GM19397 (cell line): ENCODE measurements around the gene KCNT2.

ENCODE experiments used
- ATAC-seq: cut with Tn5 transposase; IDR thresholded peaks from one replicate; pipeline ENCODE4 v1.9.1; 2021; ENCODE audit warnings: mild to moderate bottlenecking, moderate library complexity; ENCODE audit not compliant: unreplicated experiment

Gene KCNT2

DNA sequence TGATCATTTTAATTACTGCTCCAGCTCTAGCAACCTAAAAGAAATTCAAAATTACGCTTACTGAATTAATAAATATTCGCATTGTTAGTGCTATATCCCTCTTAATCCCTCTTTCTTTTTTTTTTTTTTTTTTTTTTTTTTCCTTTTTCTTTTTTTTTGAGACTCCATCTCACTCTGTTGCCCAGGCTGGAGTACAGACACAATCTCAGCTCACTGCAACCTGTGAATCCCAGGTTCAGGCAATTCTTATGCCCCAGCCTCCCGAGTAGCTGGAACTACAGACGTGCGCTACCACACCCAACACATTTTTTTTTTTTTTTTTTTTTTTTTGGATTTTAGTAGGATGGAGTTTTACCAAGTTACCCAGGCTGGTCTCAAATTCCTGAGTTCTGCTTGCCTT is 157.1 kb downstream of the KCNT2 start:
- ATAC-seq, result no peak

DNA sequence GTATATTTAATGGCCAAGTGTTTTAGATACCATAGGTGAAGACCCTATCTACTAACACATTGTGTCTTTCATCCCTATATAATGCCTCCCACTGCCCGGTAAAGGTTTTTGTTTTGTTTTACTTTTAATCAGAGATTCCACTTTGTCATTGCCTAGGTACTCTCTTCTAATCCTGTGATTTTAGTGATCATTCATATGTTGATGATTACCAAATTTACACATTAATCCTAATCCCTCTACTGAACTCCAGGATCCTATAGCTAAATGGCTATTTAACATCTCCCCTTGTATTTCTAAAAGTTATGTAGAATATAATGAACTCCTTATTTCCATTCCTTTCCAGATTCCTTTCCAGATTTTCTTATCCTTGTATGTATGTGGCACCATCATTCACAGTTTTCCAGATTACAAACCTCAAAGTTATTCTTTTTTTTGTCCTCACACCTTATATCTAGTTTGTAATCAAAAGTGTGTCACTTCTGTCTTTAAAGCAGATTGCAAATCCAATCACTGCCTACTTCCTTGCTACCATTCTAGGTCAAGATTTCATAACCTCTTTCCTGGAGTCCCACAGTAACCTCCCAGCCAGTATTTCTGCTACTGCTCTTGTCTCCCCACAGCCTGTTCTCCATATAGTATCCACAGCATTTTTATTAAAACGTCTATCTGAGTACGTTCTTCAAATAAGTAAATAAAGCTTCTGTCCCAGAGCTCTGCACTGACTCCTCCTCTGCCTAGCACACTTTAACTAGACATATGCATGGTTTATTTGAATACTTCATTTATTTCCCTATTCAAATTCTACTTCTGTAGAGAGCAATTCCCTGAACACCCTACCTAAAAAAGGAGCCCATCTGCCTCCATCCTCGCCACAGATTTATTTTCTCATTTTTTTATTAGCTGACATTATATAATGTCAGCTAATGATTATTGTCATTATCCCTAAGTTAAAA is 157.8 kb downstream of the KCNT2 start:
- no peak for ATAC-seq

DNA sequence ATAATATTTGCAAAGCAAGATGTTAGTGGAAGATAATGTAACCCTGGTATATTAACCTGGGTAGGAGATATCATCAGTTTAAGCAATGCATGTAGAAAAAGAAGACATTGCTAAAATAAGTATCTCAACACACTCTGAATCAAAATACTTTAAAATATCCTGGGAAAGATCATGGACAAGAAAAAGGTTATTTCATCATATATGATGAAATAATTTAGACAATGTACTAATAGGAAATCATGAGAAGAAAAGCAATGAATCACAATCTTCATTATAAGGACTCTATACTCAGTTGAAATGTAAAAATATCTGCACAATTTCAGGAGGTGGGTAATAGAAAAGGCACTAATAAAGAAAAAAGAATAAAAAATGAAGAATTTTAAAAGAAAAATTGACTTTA is 158.8 kb downstream of the KCNT2 start:
- ATAC-seq, result no peak

DNA sequence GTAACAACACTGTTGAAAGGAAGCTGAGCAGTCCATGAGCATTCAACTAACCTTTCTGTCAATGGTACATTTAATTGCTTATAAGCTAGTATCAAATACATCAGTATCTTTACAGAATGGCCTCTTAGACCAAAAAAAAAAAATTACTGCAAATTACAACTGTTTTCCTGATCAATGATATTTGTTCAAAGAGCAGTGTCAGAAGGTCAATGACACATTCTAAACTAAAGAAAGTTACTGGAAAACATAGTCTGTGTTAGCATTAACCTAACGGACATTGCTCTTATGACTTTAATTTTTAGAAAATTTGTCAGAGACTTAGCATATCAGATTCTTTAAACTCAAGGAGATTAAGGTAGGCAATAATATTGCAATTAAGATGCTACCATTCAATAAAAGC is 162.5 kb downstream of the KCNT2 start:
- no peak for ATAC-seq

DNA sequence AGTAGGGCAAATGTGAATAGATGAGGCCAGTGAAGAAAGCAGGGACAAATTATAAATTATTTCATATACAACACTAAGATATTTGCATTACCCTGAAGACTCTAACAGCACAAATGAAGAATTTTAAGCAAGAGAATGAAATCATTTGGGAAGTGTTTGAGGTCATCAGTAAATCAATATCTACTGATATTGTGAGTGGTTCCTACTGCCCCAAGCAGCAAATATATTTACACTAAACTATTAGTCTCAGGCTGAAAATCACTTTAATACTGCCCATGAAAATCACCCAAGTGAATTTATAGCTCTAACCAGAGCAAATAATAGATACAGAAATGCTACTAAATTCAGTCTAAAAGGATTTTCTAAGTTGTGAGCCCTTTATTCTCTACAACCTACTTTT is 163.6 kb downstream of the KCNT2 start:
- no peak for ATAC-seq

DNA sequence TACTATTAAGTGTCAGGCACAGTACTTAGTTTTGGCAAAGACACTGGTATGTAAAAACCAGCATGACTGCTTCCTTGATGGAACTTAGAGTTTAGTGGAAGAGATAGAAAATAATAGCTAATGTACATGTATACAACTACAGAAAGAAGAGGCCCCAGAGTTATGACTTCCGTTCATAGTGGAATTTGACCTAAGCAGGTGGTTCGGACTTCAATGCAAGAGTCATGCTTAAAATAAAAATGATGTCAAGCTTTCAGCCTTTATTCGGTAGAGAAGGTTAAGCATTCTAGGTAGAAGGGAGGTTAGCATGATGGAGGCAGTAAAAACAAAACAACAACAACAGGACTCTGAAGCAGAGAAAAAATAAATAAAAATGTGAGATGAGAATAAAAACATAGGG is 165.9 kb downstream of the KCNT2 start:
- no peak for ATAC-seq

DNA sequence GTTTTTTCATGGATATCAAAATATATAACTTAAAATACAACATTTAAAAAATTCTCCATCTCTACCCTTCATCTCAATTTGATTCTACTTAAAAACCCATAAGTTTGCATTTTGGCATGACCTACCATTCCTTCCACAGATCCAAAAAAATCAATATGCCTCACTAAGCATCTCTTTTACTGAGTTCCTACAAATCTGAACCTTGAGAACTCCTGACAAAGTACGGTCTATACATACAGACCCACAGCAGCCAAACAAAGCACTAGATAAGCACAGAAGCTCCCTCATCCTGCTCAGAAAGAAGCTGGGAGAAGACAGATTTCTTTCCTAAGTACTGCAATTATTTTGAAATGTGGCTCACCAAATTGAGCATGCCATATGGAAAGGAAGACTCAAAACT is 167.5 kb downstream of the KCNT2 start:
- no peak for ATAC-seq

DNA sequence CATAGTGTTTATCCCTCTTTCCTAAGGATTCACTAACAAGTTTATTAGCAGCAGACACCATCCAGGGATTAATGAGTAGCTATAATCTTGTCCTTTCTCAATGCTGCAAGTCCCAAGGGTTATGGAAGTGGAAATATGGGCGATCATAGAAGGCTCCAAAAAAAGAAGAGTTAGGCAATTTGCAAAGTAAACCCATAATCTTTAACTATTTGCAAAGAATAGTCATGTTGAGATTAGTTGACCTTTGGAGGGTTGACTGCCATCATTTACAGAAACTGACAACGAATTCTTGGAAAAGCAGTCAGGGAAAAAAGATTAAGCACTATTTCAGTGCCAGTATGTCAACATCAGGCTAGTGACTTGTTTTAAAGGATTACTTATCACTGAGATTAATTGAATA is 169.9 kb downstream of the KCNT2 start:
- ATAC-seq, result no peak

DNA sequence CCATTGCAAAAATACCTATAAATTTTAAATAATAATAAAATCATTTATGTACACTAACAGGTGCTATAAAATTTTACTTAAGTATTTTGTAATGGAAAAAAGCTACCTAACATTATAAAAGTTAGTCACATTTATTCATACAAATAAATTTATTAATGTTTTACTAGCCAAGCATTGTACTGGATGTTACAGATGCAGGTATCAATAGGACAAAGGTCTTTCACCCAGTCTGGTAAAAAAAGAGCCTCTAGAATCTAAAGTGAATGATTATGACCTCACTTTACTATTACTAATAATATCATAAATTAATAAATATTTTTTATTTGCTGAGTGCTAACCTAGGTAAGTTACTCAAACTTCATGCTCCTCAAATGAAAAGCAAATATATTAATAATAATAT is 170.6 kb downstream of the KCNT2 start:
- ATAC-seq, result no peak

DNA sequence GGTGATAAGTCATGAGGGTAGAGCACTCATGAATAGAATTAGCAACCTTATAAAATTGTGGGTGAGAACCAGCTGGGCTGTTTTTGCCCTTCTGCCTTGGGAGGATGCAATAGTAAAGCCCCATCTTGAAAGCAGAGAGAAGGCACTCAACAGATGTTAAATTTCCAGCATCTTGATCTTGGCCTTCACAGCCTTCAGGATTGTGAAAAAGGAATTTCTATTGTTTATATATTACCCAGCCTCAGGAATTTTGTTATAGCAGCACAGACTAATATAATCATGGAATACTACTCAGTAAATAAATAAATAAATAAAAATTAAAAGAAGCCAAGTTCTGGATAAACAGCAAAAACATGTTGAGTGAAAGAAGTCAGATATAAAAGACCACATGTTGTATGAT is 175.2 kb downstream of the KCNT2 start:
- ATAC-seq, result no peak

DNA sequence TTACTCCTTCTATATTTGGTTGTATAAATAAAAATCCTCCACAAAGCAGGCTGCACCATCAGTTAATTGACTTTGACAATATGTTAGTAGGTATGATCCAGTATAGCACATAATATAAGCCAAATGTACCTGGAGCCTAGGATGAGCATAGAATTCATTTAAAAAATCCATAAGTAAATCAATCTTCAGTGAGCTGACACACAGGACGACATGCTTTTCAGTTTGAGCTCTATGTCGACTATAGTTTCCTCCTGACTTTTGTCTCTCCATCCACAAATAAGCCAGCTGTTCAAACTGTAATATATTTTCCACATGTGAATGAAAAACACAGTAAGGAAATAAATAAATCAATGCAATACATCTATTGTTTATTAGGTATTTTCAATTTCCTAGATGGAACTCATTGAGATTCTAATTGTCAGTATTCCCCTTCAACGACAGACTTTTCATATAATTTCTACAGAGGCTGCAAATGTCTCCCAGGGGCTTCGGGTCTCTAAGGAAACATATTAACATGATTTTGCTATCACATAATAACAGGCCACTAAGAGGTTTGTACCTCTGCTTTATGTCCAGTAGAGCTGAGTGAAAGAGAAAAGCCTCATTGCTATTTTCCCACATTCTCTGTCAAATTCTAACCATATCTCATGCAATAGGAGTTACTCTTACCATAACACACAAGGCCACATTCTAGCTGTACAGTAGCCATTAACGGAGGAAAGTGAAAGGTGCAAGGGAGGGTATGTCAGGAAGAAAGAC is 180.1 kb downstream of the KCNT2 start:
- ATAC-seq, result no peak

DNA sequence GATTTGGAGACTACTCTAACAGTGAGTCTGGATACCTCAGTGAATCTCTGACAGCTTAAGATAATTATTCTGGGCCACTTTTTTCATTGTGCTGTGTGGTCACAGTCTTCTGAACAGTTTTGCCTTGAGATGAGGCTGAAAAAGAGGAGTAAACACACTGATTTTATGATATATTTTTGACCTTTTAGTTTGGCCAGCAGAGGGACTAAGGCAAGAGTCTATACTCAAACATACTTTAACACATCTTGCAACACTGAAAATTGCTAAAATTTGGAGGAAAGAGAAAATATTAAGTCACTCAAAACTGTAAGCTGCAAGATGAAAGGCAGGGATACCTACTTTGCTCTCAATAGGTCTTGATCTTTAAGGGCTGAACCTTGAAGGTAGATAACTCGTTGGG is 182.7 kb downstream of the KCNT2 start:
- ATAC-seq, result no peak

DNA sequence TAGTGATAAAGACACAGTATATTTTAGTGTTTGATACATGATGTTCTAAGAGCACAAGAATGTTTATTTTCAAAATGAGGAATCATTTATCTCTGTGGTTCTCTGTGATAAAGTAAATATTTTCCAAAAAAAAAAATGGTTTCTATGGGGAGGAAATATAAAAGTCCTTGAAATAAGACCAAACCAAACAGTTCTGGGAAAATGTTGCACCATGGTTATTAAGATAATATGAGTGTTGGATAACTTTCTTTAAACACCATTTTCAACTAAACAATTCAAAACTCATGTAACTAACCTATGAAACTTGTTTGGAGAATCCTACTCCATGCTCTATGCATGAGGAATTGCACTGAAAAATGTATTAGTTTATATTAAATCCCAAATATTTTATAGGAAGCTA is 184.6 kb downstream of the KCNT2 start:
- no peak for ATAC-seq

DNA sequence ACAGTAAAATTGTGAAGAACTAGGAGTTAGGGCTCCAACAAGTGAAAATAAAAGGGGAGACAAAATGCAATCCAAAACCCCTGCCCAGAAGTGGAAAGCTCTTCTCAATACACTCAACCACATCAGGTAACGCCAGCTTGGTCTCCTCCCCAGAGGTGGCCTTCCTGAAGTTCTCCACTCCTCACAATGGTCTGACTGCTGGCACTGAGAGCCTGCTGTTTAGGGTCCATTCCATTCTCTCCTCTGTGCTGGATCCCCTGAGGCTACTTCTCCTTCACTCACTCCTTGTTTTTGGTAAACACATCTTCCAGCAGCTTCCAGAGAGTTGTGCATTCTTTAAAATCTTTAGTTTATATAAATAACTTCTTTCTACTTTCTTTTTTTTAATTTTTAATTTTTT is 189.5 kb downstream of the KCNT2 start:
- ATAC-seq, result no peak

DNA sequence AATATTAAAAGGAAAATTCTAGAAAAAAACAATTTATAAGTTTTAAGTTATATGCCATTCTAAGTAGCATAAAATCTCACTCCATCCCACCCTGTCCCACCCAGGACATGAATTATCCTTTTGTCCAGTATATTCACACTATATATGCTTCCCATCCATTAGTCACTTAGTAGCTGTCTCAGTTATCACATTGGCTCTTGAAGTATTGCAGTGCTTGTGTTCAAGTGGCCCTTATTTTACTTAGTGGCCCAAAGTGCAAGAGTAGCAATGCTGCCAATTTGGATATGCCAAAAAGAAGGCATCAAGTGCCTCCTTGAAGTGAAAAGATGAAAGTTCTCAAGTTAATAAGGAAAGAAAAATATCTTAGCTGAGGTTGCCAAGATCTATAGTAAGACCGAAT is 192.3 kb downstream of the KCNT2 start:
- ATAC-seq, result no peak

DNA sequence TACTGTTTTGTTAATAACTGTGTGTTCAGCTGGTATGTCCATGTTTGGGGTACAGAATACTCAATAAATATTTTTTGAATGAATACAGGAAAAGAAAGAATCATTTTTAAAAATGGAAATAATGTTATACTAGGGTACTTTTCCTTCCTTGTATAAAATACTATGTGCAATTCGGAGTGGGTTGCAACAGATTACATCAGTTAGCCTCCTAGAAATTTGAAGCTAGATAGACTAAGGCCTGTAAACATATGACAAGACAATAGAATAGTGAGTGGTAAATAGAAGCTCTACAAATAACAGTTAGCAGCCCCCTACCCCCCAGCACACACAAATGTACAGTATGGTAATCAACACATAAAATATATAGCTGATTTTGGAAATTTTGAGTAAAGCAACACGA is 195.9 kb downstream of the KCNT2 start:
- no peak for ATAC-seq

DNA sequence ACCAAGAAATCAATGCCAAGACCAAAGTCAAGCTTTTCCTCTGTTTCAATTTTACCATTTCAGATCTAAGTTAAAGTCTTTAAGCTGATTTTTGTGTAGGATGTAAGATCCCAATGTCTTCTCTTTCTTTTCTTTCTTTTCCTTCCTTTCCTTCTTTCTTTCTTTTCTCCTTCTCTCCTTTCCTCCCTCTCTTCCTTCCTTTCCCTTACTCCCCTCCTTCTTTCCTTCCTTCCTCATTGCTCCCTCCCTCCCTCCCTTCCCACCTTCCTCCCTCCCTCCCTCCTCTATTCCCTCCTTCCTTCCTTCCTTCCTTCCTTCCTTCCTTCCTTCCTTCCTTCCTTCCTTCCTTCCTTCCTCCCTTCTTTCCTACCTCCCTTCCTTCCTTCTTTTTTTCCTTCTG is 197.5 kb downstream of the KCNT2 start:
- ATAC-seq, result no peak

DNA sequence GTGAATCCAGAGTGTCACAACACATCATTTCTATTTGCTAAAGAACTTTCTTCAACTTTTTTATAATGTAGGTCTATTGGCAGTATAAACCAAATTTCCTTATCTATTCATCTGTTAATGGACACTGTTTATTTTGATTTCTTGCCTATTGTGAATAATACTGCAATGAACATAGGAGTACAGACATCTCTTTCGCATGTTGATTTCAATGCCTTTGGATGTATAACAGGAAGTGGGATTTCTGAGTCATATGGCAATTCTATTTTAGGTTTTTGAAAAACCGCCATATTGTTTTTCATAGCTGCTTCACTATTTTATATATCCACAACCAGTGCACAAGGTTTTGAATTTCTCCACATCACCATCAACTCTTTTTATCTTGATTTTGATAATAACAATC is 198.7 kb downstream of the KCNT2 start:
- ATAC-seq, result no peak

DNA sequence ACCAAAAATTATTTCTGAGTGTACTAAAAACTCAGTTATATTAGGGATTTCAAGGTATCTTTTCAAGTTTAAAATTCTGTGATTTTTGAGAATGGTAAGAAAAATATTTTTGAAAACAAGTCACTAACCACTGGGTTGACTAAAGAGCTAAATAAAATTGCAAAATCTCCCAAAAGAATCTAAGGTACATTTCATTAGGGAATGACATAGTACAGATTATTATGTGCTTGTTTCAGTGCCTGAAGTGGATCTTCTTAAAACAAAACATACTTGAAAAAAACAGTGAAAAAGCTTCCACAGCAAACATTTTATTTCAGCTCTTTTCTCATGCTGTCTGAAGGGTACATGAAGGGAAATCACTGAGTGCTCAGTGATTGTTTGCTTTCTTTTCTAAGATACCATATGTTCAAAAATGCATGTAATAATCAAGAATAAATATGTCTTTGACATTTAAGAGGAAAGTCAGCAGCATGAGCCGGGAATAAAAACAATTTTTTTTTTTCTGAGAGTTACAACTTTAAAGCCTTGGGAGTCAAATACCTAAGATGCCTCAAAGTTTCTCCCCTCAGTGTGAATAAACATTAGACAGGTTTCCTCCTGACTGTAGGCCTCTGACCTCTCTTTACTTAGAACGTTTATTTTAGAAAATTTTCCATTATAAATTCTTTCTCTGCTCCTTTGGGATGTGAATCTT is 200.7 kb downstream of the KCNT2 start:
- no peak for ATAC-seq

DNA sequence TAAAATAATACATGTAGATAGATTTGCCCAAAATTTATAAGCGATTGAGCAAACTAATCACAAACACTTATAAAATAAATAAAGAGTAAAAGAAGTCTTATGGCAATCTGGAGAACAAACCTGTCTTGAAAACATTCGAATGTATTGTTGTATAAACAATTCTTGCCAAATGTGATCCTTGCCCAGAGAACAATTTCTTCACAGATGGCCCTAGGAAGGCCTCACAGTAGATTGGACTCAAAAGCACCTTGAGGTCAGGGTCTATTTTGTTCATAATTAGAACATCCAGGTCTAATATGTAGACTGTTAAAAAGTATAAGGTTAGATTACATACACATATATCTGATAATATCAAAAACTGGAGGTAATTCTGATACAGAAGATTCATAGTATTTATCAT is 202.4 kb downstream of the KCNT2 start:
- no peak for ATAC-seq

DNA sequence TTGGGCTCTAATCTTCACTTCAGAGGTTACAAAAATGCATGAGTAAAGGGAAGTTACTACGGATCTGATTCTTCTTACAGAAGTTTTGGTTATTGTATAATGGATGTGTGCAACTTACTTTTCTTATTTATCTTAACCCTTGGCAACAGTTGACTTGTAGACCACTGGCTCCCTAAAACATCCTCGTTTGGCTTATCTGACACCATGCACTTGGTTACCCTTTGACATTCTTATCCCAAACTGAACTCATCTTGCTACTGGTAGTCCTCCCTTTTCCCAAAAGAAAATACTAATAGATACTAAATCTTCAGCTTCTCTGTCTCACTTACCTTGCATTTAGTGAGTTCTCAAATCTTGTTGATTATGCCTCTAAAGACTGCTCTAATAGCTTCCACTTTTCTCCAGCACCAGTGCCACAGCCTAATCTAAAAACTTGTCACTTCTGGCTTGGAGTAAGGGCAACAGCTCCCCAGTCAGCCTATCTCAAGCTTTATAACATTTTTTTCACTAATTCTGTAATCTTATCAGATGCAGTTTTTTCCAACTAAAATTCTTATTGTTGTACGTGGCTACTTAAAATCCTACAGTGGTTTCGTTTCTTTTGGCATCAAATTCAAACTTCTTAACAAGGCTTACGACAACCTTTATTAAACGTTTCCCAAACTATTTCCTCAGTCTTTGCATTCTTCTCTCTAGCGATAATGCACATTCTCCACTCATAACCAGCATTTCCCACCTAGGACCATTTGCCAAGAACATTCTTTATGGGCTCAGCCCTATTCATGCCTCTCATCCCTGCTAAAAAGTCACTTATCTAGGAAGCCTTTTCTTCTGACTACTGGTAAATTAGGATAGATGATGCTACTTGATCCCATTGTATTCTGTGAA is 204.2 kb downstream of the KCNT2 start:
- no peak for ATAC-seq
